ENCODE measurements around the gene SLC9A8. TPM values are rescaled to one million over a fixed set of nuclear protein-coding genes. Genes with fewer than 3 reads are reported as not detected.

SLC9A8 gene
- total RNA-seq, 1 experiment from 2014 or later, result 8.5 TPM

- no peak for DNase-seq (ENCODE audit: low read depth)
Measured at GRCh38 chr20:49813305-49813974, 812 bp downstream of the SLC9A8 start.

DNA sequence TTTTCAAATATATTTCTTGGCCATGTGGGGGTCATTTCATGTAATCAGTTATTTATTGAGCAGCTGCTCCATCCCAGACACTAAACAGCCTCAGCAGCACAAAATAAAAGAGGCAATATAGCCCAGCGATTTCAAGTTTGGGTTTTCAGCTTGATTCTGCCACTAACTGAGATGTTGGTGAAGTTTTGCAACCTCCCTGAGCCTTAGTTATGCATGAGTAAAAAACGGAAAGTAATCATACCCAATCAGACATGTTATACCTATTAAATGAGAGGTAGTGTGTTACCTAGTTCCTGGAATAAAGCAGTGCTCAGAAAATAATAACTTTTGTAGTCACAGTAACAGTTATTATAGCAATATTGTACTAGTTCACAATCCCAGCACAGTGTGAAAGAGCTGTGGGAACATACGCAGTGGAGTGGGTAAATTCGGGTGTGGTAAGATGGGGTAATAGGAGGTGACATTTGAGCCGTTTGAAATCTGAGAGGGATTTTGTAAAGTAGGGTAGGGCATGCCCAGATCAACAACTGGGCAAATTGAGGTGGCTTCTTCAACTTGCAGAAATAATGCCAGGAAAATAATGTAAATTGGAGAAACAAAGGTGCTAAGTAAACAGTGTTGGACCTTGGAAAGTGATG lies 1.5 kb downstream of the SLC9A8 start:
- peak; percentile 32 for DNase-seq (ENCODE audit: low read depth)

- DNase-seq (ENCODE audit: low read depth), result no peak
Measured at GRCh38 chr20:49818816-49819215, 6.2 kb downstream of the SLC9A8 start.

- DNase-seq (ENCODE audit: low read depth), result no peak
Measured at GRCh38 chr20:49819702-49820101, 7.1 kb downstream of the SLC9A8 start.

DNA sequence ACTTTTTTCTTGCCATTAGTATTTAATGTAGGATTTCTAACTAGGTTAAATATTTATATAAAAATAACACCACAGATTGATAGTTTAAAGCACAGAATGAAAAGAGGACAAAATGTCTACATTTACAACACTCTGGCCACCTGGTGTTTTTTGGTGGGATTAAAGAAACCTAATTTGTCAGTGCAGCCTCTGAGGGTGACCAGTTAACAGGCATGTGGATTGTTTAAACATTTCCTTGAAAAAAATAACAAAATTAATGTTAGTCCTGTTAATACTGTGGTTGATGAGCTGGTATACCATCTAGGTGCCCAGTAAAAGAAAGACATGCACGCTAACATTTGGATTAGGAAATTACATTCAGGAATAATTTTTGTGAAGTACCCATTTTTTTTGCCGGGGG lies 8.8 kb downstream of the SLC9A8 start:
- no peak for DNase-seq (ENCODE audit: low read depth)

- peak; percentile 74 for DNase-seq (ENCODE audit: low read depth)
Measured at GRCh38 chr20:49821870-49822331, 9.3 kb downstream of the SLC9A8 start.

GRCh38 chr20:49823152-49823847 lies 10.7 kb downstream of the SLC9A8 start:
- DNase-seq (ENCODE audit: low read depth), result no peak

- no peak for DNase-seq (ENCODE audit: low read depth)
Measured at GRCh38 chr20:49824206-49824605, 11.6 kb downstream of the SLC9A8 start.

DNA sequence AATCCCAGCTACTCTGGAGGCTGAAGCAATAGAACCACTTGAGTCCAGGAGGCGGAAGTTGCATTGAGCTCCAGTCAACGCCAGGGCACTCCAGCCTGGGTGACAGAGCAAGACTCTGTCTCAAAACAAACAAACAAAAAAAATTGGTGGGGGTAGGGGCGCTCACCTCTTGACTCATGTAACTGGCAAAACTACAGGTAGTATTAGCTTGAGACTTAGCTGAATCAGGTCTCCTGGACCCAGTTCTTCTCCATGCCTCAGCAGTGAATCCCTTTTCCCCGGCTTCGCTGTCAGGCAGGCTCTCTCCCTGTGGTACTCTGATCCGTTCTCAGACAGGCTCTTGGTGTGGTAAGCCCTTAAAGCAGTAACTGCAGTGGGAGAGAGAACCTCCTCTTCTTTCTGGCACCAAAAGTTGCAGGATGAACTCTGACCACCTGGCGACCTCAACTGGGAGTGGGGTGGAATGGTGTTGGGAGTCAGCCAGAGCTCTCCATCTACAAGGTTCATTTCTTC lies 12.9 kb downstream of the SLC9A8 start:
- no peak for DNase-seq (ENCODE audit: low read depth)

- no peak for DNase-seq (ENCODE audit: low read depth)
Measured at GRCh38 chr20:49831022-49831769, 18.6 kb downstream of the SLC9A8 start.

DNA sequence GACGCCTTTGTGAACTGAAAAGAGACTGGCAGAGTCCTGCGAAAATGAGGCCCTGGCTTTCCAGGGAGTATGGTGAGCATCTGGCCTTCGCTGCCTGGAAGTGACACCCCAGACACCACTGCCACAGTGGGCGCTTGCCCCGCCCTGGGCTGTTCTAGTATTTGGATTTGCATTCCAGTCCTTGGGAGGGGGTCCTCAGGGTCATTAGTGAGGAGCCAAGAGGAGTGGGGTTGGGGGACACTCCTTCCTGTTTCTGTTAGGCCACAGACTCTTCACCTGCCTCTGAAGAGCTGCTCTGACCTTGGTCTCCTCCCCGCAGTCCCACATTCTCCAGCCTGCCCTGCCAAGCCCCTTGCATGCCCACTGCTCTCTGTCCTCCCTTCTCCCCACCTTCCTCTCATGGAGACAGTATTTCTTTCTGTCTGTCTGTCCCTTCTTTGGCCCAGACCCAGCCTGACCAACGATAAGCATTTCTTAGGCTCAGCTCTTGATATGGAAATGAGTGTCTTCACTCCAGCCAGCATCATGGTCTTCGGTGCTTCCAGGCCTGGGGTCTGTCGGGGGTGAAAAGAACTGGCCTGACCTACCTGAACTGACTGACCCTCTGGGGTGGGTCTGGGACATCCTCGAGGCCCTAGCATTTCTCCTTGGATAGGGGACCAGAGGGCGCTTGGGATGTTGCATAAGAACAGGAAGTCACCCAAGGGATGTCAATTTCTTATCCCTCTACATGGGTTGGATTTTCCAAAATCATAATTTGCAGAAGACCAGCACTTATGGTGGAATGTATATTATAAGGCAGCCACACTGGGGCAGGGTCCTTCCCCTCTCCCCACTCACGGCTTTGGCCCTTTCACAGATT lies 19.4 kb downstream of the SLC9A8 start:
- DNase-seq (ENCODE audit: low read depth), result no peak

DNA sequence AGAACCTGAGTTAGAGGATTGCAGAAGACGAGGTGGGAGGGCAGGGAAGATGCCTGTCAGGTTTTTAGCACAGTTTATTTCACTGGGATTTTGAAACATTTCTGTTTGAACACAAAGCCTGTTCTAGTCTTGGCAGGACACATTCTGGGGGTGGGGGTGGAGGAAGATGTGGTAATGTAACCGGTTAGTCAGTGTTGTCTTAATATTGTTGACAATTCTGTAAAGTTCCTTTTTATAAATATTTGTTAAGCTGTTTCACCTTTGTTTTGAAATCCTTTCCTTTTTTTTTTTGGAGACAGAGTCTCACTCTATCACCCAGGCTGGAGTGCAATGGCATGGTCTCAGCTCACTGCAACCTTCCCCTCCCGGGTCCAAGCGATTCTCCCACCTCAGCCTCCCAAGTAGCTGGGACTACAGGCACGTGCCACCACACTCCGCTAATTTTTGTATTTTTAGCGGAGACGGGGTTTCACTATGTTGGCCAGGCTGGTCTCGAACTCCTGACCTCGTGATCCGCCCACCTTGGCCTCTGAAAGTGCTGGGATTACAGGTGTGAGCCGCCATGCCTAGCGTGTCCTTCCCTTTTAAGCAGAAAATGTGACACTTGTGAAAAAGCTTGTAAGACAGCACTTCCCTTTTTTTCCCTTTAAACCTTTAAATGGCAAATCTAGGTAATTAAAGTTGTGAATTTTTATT lies 20.2 kb downstream of the SLC9A8 start:
- DNase-seq (ENCODE audit: low read depth), result peak; percentile 19

GRCh38 chr20:49833483-49833882 lies 20.9 kb downstream of the SLC9A8 start:
- DNase-seq (ENCODE audit: low read depth), result no peak

DNA sequence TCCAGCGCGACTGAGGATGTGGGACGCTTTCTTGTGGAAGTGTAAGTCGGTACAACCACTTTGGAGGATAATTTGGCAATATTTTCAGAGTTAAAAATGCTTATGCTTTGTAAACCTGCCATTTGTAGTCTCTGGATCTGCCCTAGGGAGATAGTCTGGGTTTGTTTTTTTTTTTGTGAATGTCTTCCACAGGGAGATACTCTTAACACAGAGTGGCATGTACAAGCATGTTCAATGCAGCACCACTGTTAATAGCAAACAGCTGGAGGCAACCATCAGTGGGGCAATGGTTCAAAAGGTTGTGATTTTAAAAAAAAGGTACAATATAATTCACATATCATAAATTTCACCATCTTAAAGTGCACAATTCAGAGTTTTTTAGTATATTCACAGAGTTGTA lies 22.4 kb downstream of the SLC9A8 start:
- DNase-seq (ENCODE audit: low read depth), result no peak

GRCh38 chr20:49838546-49838945 lies 25.9 kb downstream of the SLC9A8 start:
- DNase-seq (ENCODE audit: low read depth), result no peak

- DNase-seq (ENCODE audit: low read depth), result peak; percentile 18
Measured at GRCh38 chr20:49843139-49843538, 30.5 kb downstream of the SLC9A8 start.

DNA sequence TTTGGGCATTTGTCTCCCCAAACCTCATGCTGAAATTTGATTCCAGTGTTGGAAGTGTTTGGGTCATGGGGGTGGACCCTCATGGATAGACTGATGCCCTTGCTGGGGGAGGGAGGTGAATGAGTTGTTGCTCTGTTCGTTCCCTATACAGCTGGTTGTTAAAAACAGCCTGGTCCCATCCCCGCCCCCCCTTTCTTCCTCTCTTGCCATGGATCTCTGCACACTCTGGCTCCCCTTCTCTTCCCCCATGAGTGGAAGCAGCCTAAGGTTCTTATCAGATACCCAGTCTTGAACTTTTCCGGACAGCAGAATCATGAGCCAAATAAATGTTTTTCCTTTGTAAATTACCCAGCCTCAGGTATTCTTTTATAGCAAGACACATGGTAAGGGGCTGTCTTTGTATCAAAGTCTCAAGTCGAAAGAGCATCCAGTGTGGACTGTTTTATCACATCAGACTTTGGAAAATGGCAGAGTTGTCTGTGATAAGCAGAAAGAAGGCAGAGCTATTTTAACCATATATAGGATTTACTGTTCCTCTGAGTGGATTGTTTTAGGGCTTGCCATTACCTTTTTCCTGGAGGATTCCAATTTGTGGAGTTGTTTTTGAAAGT lies 31.2 kb downstream of the SLC9A8 start:
- DNase-seq (ENCODE audit: low read depth), result no peak

DNA sequence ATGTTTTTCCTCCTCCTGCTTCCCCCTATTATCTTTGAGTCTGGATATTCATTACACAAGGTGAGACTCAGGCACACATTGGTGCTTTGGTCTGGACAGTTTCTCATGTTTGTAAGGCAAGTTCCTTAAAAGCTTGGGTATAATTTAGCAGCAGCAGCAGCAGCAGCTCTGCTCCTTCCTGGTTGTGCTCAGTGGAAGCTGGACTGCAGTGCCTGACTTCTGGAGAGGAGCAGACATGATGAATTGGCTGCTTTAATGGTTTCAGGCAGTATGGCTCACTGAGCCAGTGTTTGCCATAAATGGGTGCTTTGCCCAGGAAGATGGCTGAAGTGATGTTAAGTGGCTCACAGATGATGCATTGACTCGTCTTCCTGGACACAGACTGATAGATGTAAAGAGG lies 32.4 kb downstream of the SLC9A8 start:
- no peak for DNase-seq (ENCODE audit: low read depth)

GRCh38 chr20:49846206-49846807 lies 33.7 kb downstream of the SLC9A8 start:
- peak; percentile 64 for DNase-seq (ENCODE audit: low read depth)
